Measurements from ENCODE around the gene PIKFYVE. TPM values are rescaled to one million over a fixed set of nuclear protein-coding genes. Genes with fewer than 3 reads are reported as not detected.
A peak's percentile ranks its signal among the peaks of the same experiment; 100 is the strongest.

PIKFYVE gene
- total RNA-seq, 4 donors from 2014 or later: 10.5 to 25.7 (median 12.5) TPM

DNA sequence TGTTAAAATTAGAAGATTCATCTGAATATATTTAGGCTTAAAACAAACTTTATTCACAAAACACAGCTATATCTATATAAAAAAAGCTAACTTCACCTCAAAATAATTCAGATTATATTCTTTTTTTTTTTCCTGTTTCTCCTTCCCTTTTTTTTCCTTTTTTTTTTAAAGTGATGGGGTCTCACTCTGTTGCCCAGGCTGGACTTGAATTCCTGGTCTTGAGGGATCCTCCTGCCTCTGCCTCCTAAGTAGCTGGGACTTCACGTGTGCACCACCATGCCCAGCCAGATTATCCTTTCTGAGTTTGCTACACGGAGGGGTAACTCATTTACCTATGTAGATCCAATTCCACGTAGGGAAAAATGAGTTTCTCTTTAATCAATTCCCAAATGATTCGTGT lies 15.0 kb upstream of the PIKFYVE start:
- peak overlapping the region in 2 of 4 donors; percentile 42 to 43 for H3K27ac ChIP-seq
- no peaks in the 10 kb centered on the region for H3K9me3 ChIP-seq
- intact Hi-C loops (cut with DNase I): no loop called here
- peaks cover 0 to 73% (median 0%) of the 10 kb centered on the region in 3 donors for H3K36me3 ChIP-seq
- no peaks in the 10 kb centered on the region for H3K27me3 ChIP-seq
- 90 to 92% methylated on average over 4 of the region's 4 CpGs for WGBS, 2 donors
- no peak for DNase-seq
- no peak for TF ChIP-seq POLR2A (IDR thresholded peaks at IDR 0.05)
- TF ChIP-seq, protein P1, sequence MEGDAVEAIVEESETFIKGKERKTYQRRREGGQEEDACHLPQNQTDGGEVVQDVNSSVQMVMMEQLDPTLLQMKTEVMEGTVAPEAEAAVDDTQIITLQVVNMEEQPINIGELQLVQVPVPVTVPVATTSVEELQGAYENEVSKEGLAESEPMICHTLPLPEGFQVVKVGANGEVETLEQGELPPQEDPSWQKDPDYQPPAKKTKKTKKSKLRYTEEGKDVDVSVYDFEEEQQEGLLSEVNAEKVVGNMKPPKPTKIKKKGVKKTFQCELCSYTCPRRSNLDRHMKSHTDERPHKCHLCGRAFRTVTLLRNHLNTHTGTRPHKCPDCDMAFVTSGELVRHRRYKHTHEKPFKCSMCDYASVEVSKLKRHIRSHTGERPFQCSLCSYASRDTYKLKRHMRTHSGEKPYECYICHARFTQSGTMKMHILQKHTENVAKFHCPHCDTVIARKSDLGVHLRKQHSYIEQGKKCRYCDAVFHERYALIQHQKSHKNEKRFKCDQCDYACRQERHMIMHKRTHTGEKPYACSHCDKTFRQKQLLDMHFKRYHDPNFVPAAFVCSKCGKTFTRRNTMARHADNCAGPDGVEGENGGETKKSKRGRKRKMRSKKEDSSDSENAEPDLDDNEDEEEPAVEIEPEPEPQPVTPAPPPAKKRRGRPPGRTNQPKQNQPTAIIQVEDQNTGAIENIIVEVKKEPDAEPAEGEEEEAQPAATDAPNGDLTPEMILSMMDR (IDR thresholded peaks at IDR 0.05): no peak
- peaks cover 5 to 68% (median 20%) of the 10 kb centered on the region in 3 donors for H3K4me1 ChIP-seq
- no peak overlapping the region for H3K4me3 ChIP-seq

DNA sequence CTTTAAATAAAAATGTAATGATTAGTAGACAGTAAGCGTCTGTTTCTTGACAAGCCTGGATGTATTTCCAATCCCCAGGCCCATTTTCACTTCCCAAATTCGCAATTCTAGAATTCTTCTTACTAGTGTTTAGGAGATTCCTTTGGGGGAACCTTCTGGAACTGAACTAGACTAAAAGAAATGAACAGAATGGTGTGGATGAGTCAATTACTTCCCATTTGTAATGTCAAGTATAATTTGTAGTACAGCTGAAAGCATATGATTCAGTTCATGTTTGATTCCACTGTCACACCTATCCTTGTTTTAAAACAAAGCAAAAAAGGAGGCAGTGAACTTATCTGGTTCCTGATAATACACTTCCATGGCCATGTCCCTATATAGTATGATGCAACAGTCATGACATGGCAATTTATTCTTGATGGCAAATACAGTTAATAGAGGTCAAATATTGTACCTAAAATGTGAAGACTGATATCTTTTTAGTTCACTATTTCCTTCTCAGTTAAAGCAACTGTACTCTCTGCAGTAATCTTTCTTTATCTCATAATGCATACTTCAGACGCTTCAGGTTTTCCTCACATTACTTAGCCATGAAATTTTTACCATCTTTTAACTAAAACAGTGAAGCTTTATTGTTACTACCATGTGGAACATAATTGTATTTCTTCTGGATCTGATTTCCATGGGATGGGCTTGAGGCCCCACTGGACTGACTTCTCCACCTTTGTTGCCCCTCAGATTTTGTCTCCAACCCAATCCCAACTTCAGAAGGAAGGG lies 13.2 kb upstream of the PIKFYVE start:
- peak overlapping the region; percentile 35 to 87 (median 78) for H3K27ac ChIP-seq
- intact Hi-C loops (cut with DNase I): no loop called here

DNA sequence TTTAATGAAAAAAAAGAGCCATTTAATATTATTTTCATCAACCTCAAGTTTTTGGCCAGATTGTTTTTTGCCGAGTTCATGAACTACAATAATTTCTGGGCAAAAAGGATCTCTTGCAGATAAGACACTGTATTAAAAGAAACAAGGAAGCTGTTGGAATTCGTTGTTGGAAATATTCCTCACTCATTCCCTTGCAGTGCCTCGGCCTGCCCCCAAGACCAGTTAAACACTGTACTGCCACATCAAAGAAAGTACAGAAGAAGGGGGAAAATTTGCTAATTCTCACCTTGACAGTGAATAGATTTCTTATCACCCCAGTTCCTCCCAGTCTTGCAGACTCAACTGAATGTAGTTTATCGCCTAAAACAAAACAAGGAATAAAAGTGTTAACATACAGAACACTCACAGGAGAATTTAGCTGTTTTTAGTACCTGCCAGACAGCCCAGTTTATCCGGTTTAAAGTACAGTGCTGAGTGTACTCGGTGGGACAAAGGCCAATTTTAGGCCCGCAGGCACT lies 12.4 kb upstream of the PIKFYVE start:
- Histone ChIP-seq H3K4me3 (peak overlapping the region; percentile 76 to 88 (median 84)), H3K27ac (peak overlapping the region; percentile 71 to 92 (median 86)), H3K27me3 (no peaks in the 10 kb centered on the region), H3K4me1 (peaks cover 5 to 73% (median 22%) of the 10 kb centered on the region in 3 donors), H3K36me3 (peaks cover 0 to 47% (median 0%) of the 10 kb centered on the region in 3 donors), H3K9me3 (no peaks in the 10 kb centered on the region)
- intact Hi-C loops (cut with DNase I): no loop called here
- 3 to 9% methylated on average over 6 to 7 of the region's 7 CpGs for WGBS, 2 donors
- no peak for DNase-seq
- no peak for TF ChIP-seq POLR2A (IDR thresholded peaks at IDR 0.05)
- TF ChIP-seq, protein P1 (IDR thresholded peaks at IDR 0.05): no peak

More for the DNA sequence above, 13.2 kb upstream of the PIKFYVE start:
- Histone ChIP-seq H3K9me3 (no peaks in the 10 kb centered on the region), H3K27me3 (no peaks in the 10 kb centered on the region), H3K4me3 (peak overlapping the region; percentile 76 to 88 (median 84)), H3K4me1 (peaks cover 5 to 73% (median 22%) of the 10 kb centered on the region in 3 donors), H3K36me3 (peaks cover 0 to 55% (median 0%) of the 10 kb centered on the region in 3 donors)
- TF ChIP-seq, protein P1 (IDR thresholded peaks at IDR 0.05): no peak
- no peak for TF ChIP-seq POLR2A (IDR thresholded peaks at IDR 0.05)
- WGBS, 2 donors: 83 to 84% methylated on average over 3 of the region's 3 CpGs
- DNase-seq: no peak

DNA sequence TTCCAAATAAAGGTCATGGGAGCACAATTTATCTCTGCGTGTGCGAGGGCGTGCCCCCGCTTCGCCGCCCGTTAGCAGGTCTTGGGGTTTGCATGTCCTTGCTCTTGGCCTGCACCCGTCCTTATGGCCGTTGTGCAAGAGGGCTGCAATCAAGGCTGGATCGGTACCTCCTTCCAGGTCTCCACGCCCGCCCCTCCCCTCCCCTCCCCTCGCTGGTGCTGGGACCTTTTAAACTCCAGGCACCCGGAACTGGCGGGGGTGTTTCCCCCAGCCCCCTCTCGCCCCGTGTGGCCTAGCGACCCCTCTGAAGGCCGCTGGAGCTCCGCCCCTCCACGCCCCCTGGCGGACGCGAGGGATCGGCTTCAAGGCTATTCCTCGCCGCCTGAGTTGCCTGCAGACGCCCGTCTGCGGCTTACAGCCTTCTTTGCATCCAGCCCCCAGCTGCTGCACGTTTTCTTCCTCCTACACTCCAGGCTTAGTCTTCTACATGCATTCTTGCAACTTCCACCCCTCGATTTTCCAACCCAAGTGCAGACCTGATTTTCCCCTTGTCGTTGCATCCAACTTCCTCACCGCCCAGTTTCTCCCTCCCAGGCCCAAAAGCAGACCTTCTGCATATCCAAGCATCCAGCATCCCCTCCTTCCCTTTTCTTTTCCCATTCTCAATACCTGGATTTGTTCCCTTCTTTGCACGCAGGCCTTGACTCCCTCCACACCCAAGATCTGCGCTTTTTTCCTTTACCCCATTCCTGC lies 11.8 kb upstream of the PIKFYVE start:
- Histone ChIP-seq H3K27ac (peak overlapping the region; percentile 71 to 92 (median 86)), H3K9me3 (no peaks in the 10 kb centered on the region), H3K4me1 (peaks cover 5 to 68% (median 22%) of the 10 kb centered on the region in 3 donors), H3K4me3 (peak overlapping the region; percentile 76 to 88 (median 84)), H3K36me3 (peaks cover 0 to 41% (median 0%) of the 10 kb centered on the region in 3 donors), H3K27me3 (no peaks in the 10 kb centered on the region)
- intact Hi-C loops (cut with DNase I): no loop called here
- 0% methylated on average over 18 to 31 of the region's 36 CpGs for WGBS, 2 donors
- DNase-seq: peak; percentile 13
- TF ChIP-seq, protein P1 (IDR thresholded peaks at IDR 0.05): peak; percentile 70 to 88 (median 78)
- no peak for TF ChIP-seq POLR2A (IDR thresholded peaks at IDR 0.05)
